Measurements from ENCODE around the gene RTP1. TPM values are rescaled to one million over a fixed set of nuclear protein-coding genes. Genes with fewer than 3 reads are reported as not detected.
A peak's percentile ranks its signal among the peaks of the same experiment; 100 is the strongest.

The RTP1 gene
- total RNA-seq, 4 donors from 2014 or later: not detected

DNA sequence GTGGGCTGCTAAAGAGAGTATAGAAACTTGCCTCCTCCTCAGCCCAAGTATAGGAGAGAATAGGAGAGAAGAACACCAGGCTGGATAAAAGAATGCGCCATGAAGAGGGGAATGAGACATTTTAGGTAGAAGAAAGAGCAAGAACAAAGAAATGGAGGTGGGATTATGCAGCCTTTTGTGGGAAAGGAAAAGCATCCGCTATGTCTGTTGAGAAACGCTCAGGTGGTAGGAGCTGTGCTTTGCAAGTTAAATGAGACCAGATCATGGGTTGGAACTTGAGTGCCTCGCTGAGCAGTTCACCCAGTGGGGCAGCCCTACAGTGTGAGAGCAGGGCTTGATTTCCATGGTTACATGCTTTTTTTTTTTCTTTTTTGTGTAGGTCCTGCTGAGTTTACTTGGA is 11.5 kb upstream of the RTP1 start:
- Histone ChIP-seq H3K4me1 (peaks cover 32 to 48% (median 40%) of the 10 kb centered on the region in 4 donors), H3K27ac (replicated peaks in 1 of 4) (peak overlapping the region in 3 of 4 donors; percentile 78 to 87 (median 83)), H3K4me3 (no peak overlapping the region), H3K27me3 (no peaks in the 10 kb centered on the region), H3K36me3 (no peaks in the 10 kb centered on the region), H3K9me3 (no peaks in the 10 kb centered on the region)
- no peak for DNase-seq (ENCODE audit: extremely low spot score)
- no peak for TF ChIP-seq POLR2AphosphoS5 (IDR thresholded peaks at IDR 0.05)
- 86% methylated on average over 4 of the region's 4 CpGs for WGBS
- intact Hi-C loops (cut with DNase I): no loop called here

- no peaks in the 10 kb centered on the region for H3K9me3 ChIP-seq
- no peak for TF ChIP-seq EP300 (IDR thresholded peaks at IDR 0.05)
- TF ChIP-seq POLR2AphosphoS5 (IDR thresholded peaks at IDR 0.05): no peak
- TF ChIP-seq POLR2A (IDR thresholded peaks at IDR 0.05; ENCODE audit: low read depth): no peak
- TF ChIP-seq CTCF (IDR thresholded peaks at IDR 0.05): no peak
- no peaks in the 10 kb centered on the region for H3K27me3 ChIP-seq
- no peak overlapping the region for H3K4me3 ChIP-seq
- peak overlapping the region; percentile 78 to 87 (median 80) for H3K27ac ChIP-seq (replicated peaks in 1 of 4)
- DNase-seq (ENCODE audit: extremely low spot score): no peak
- H3K36me3 ChIP-seq: no peaks in the 10 kb centered on the region
- intact Hi-C loops (cut with DNase I): no loop called here
- WGBS: 39% methylated on average over 2 of the region's 2 CpGs
- peaks cover 32 to 48% (median 40%) of the 10 kb centered on the region in 4 donors for H3K4me1 ChIP-seq
These were observed 10.9 kb upstream of the RTP1 start for GRCh38 chr3:187186375-187186774.

DNA sequence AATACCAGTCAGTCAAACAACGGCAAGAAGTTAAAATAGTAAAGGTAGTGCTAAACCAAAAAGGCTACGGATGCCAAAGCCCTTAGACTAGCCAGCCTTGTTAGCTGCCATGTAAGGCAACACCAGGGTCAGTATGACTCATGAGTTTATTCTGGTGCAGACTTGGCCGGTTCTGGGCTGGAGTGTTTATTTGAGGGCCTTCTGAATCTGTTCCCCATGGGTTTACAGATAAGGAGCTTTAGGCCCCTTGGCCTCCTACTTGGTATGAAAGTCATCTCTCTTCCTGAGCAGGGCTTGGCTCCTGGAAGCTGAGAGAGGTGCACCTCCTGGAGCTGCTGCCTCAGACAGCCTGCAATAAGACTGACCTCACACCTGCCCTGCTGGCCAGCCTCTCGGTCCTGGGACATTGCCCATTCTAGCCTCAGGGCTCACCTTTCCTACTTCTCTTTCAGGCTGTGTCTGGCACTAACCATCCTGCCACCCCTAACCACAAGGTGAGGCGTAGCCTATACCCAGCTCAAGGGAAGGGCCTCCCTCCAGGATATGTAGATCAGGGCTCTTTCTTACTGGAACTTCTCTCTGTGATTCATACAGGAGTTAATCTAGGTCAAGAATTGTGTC is 10.4 kb upstream of the RTP1 start:
- Histone ChIP-seq H3K4me1 (peaks cover 32 to 48% (median 40%) of the 10 kb centered on the region in 4 donors), H3K36me3 (no peaks in the 10 kb centered on the region), H3K27me3 (no peaks in the 10 kb centered on the region), H3K4me3 (no peak overlapping the region), H3K9me3 (no peaks in the 10 kb centered on the region), H3K27ac (replicated peaks in 1 of 4) (peak overlapping the region; percentile 78 to 87 (median 80))
- 42% methylated on average over 4 of the region's 5 CpGs for WGBS
- TF ChIP-seq CTCF (IDR thresholded peaks at IDR 0.05) (peak in 1 of 3 experiments; percentile 4), EP300 (IDR thresholded peaks at IDR 0.05) (no peak), POLR2A (IDR thresholded peaks at IDR 0.05; ENCODE audit: low read depth) (no peak), POLR2AphosphoS5 (IDR thresholded peaks at IDR 0.05) (peak; percentile 30 to 34)
- DNase-seq (ENCODE audit: extremely low spot score): no peak
- intact Hi-C loops (cut with DNase I): no loop called here

DNA sequence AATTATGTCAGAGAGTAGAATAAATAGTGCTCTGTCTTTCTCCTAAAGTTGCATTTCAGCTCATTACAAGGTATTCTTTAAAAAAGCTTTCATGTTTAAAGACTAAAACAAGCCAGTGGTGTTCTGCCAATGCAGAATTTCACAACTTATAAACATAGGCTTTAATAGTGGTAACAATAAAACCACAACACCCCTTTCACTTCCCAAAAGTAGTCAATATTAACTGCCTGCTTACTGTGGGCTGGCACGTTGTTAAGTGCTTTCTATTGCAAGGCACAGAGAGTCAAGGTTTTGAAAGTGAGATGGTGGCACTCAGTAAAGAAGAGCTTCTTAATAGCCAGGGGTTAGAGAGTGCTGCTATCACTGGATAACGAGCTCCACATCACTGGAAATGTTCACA is 8.4 kb upstream of the RTP1 start:
- Histone ChIP-seq H3K4me3 (no peak overlapping the region), H3K27ac (replicated peaks in 1 of 4) (peak overlapping the region; percentile 30 to 87 (median 80)), H3K4me1 (peaks cover 32 to 61% (median 44%) of the 10 kb centered on the region in 4 donors), H3K36me3 (no peaks in the 10 kb centered on the region), H3K27me3 (no peaks in the 10 kb centered on the region), H3K9me3 (no peaks in the 10 kb centered on the region)
- 33% methylated on average over 2 of the region's 2 CpGs for WGBS
- DNase-seq (ENCODE audit: extremely low spot score): no peak
- intact Hi-C loops (cut with DNase I): no loop called here
- TF ChIP-seq POLR2A (IDR thresholded peaks at IDR 0.05; ENCODE audit: low read depth) (no peak), EP300 (IDR thresholded peaks at IDR 0.05) (no peak), CTCF (IDR thresholded peaks at IDR 0.05) (no peak), POLR2AphosphoS5 (IDR thresholded peaks at IDR 0.05) (no peak)

DNA sequence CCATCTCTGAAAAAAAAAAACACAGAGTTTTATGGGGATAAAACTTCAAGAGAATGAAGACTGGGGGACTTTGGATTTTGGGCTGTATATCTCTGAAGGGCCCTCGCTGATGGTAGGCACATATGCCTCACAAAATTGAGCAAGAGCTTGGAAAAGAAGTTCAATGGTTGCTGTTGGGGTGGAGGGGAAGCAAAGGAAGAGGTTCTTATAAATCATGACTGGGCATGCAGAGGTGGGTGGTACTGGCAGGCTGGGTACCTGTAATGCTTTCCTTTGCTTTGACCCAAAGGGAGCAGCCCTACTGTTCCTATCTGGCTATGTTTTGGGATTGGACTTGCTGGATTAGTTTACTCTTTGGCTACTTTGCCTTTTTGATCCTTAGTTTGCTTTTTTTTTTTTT is 6.0 kb upstream of the RTP1 start:
- H3K4me3 ChIP-seq: no peak overlapping the region
- no peak overlapping the region for H3K27ac ChIP-seq (replicated peaks in 1 of 4)
- intact Hi-C loops (cut with DNase I): no loop called here
- TF ChIP-seq POLR2A (IDR thresholded peaks at IDR 0.05; ENCODE audit: low read depth): no peak
- no peak for TF ChIP-seq POLR2AphosphoS5 (IDR thresholded peaks at IDR 0.05)
- TF ChIP-seq EP300 (IDR thresholded peaks at IDR 0.05): no peak
- no peak for DNase-seq (ENCODE audit: extremely low spot score)
- H3K4me1 ChIP-seq: peaks cover 26 to 54% (median 40%) of the 10 kb centered on the region in 4 donors
- 92% methylated on average over 1 of the region's 1 CpG for WGBS
- H3K9me3 ChIP-seq: no peaks in the 10 kb centered on the region
- H3K27me3 ChIP-seq: no peaks in the 10 kb centered on the region
- H3K36me3 ChIP-seq: no peaks in the 10 kb centered on the region

DNA sequence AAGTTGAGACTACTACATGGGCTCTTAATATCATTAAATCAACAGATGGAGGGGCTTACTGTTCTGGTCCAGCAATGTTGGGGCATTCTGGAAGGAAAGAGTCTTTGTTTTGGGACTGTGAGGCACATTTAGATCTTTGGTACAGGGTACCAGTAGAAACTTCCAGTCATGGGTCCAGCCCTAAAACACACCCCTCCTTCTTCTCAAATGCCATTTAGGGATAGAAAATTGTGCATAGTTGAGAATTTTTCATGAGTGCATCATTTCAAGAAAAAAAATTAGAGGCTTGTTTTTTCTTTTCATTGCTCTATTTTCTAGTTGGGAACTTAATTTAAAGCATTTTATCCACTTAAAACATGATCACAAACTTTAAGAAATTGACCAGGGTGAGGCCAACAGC is 4.1 kb upstream of the RTP1 start:
- peaks cover 16 to 35% (median 25%) of the 10 kb centered on the region in 4 donors for H3K4me1 ChIP-seq
- H3K27ac ChIP-seq (replicated peaks in 1 of 4): no peak overlapping the region
- no peaks in the 10 kb centered on the region for H3K9me3 ChIP-seq
- H3K27me3 ChIP-seq: no peaks in the 10 kb centered on the region
- no peak for TF ChIP-seq EP300 (IDR thresholded peaks at IDR 0.05)
- TF ChIP-seq POLR2A (IDR thresholded peaks at IDR 0.05; ENCODE audit: low read depth): no peak
- no peak for TF ChIP-seq CTCF (IDR thresholded peaks at IDR 0.05)
- TF ChIP-seq POLR2AphosphoS5 (IDR thresholded peaks at IDR 0.05): no peak
- H3K4me3 ChIP-seq: no peak overlapping the region
- H3K36me3 ChIP-seq: no peaks in the 10 kb centered on the region
- no peak for DNase-seq (ENCODE audit: extremely low spot score)
- intact Hi-C loops (cut with DNase I): no loop called here
